Ammon's horn (tissue), 1 donor: ENCODE results near the gene ADCY2.

Source experiments
- DNase-seq: peaks from one replicate; pipeline ENCODE4 v3.0.0-alpha.2; 2016; ENCODE audit warnings: low spot score

The ADCY2 gene

DNA sequence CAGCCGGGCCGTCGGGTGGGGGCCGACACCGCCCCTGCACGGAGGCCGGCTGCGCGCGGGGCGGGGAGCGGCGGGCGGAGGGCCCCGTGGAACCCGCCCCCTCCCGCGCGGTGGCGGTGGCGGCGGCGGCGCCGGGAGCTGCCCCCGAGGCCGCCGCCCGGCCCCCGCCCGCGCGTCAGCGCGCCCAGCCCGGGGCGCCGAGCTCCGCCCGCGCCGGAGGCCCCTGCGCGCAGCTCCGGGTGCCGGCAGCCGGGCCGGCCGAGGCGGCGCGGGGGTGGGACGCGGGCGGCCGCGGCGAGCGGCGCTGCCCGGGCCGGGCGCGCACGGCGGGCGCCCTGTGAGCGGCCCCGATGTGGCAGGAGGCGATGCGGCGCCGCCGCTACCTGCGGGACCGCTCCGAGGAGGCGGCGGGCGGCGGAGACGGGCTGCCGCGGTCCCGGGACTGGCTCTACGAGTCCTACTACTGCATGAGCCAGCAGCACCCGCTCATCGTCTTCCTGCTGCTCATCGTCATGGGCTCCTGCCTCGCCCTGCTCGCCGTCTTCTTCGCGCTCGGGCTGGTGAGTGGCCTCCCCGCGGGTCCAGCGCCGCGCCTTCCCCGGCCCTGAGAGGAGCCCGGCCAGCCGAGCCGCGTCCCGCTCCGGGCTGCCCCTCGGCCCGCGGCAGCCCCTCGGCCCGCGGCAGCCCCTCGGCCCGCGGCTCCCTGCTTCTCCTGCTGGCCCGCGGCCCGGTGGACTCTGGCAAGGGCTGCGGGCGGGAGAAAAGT lies at the start of gene ADCY2:
ADCY2 (plus strand) TSS at position 192 of the 766 bp plus-strand sequence; CDS start at position 351, 159 bp downstream.
- DNase-seq = no peak

DNA sequence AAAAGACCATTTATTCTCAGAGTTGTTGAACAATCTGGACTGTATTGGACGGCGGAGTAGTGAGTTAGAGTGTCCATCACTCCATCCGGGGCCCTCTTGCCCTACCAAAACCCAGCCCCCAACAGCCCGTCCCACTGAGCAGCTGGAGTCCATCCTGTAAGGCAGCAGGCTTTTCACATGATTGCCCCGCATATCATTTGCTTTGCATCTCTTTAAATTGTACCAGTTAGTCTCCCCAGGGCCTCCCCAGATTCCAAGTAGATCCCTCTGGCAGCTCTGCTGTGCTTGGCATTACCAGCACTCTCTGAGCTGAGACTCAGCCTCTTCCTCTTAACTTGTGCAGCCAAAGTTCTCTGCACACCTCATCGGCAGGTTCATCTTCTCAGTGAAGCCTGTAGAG lies 48.6 kb upstream of the ADCY2 start:
- no peak for DNase-seq

DNA sequence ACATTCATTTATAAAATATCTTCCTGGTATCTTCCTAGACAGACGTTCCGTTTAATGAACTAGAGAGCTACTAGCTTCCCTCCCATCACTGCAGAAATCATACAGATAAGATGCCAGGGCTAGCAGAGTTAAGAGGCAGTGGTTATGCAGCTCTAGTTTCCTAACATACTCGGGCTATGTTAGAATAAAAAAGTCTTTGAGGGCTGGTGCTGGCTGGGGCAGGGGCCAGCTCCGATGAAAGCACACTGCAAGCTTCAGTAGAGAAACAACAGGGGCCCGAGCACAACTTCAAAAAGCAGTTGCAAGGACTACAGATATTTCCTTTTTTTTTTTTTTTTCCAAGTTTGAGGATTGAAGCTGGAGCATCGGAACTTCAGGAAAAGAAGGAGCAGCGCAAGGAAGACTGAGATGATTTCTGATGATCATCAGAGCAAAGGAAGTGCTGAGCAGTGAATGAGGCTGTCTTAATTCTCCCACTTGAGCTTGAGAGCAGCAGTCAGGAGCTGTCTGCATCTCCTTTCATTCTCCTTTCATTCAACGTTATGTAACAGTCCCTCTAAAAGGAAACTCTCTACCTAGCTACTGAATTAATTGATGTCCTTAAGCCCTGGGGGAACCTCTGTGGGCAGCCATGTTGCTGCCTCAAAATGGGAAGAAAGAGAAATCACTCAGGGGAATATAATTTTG lies 47.6 kb upstream of the ADCY2 start:
- DNase-seq = peak; percentile 50

DNA sequence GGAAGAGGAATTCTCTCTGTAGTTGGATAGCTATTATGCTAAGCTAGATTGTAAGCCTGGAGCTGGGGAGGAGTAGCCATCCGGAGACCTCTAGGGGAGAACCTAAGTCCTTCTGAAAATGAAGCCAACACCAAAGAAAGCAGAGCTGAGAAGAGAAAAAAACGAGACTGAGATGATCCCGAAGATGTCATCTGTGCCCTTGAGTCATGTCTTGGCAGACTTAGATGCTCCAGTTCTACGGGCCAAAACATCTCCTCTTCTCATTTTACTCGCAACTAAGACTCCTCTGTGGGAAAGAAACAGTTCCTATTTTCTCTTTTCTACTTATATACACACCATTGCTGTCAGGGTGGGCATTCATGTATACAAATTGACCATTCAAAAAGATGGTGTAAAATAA lies 34.3 kb upstream of the ADCY2 start:
- no peak for DNase-seq

DNA sequence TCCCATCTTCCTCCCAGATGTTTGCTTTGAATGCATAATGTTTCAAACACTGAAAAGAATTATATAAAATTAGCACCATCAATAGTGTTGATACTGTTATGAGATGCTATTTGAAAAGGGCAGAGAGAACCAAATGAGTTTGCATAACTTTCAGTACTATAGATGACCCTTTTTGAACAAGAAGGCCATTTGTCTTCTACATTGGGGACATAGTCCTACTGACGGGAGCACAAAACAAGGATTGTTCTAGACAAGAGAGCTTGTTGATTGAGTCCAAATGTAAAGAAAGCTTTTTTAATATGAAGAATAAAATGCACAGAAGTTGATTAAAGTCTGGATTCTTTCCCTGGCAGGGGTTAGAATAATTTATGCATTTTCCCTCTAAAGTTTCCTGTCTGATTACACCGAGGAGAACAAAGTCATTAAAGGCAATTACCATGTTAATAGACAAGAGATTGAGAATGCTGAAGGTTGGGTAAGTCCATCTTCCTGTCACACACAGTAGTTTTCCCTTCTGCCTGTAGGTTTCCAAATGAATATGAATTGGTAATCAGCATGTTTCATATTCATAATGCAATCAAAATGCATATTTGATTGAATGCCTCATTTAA lies 32.8 kb upstream of the ADCY2 start:
- DNase-seq = no peak

DNA sequence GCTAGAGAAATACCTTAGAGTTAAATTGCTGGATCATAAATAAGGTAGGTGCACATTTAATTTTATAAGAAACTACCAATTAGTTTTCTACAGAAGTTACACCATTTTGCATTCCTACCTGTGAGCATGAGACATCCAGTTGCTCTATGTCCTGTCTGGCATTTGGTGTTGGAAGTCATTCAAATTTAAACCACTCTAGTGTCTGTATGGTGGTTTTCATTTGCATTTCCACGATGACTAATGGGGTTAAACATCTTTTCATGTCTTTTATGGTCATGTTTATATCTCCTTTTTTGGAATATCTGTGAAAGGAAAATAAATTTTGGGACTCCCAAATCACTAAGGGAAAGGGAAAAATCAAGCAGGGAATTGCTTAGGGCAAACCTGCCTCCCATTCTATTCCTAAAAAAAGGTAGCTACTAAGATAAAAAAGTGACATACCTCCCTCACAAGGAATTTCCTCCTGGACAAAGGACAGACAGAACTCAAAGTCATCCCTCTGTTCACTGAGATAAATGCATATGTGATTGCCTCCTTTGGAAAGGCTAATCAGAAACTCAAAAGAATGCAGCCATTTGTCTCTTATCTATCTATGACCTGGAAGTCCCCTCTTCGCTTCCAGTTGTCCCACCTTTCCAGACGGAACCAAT lies 31.6 kb upstream of the ADCY2 start:
- no peak for DNase-seq

DNA sequence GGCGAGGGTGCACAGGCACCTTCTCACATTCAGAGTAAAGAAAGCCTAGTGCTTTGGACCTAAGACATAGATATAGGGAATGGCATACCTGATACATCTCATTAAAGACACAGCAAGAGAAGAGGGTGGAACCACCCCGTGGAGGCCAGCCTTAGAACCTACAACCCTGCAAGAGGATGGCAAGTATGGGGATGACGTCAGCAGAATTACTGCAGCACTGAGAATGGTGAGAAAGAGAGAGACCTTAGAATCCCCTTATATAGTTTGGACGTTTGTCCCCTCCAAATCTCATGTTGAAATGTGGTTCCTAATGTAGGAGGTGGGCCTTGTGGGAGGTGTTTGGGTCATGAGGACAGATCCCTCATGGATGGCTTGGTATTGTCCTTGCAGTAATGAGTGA lies 28.2 kb upstream of the ADCY2 start:
- DNase-seq = no peak

DNA sequence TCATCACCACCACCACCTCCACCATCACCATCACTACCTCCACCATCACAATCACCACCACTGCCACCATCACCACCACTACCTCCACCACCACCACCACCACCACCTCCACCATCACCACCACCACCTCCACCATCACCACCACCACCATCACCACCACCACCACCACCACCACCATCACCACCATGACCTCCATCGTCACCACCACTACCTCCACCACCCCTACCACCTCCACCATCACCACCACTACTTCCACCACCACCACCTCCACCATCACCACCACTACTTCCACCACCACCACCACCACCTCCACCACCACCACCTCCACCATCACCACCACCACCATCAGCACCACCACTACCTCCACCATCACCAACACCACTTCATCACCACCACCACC lies 23.5 kb upstream of the ADCY2 start:
- DNase-seq = no peak

DNA sequence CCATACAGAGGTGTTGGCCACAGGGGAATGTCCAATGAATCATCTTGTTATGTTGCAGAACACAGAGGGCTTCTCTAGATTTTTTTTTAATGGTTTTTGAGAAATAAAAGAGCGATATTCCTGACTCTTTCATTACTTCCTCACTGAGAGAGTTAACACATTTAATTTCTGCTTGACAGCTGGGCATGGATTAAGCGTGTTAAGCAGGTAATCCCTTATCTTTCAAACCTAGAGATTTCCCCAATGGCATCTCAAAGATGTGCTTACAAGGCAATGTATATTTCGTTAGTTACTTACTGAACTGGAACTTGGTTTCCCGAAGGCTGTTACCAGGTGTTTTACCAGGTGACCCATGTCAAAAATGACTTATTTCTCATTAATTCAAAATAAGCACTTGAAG lies 21.8 kb upstream of the ADCY2 start:
- no peak for DNase-seq

DNA sequence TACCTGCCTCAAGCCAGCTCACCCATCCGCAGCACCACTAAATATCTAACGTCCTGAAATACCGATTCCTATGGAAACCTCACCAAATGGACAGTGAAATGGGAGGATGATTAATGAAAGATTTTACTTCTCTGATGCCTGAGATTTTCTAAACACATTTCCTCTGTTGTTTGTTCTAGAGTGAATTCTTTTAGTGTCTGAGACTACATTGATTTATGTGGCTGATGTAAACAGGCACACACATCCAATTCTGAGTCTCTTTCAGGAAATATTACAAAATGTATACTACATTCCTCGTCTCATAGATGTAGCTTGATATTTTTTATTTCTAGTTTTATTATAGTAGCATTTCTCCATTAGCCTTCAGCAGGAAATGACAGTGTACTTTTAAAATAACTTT lies 20.5 kb upstream of the ADCY2 start:
- no peak for DNase-seq

DNA sequence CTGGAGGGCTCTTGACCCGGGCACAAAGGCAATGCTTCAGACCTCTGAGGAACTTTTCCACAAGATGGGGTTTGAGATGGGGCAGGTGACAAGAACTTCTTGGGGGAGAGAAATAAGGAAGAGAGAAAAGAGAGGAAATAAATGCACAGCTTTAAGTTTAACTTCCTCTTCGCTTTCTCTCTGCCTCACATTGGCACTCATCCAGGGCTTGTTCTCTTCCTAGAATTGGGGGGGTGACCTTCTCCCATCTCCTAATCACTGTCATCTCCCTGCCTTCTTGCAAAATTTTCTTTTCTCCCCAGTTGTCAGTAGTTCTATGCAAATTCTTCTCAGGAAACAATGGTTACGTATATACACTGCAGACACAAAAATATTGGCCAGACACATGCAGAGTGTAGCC lies 19.1 kb upstream of the ADCY2 start:
- peak; percentile 18 for DNase-seq

DNA sequence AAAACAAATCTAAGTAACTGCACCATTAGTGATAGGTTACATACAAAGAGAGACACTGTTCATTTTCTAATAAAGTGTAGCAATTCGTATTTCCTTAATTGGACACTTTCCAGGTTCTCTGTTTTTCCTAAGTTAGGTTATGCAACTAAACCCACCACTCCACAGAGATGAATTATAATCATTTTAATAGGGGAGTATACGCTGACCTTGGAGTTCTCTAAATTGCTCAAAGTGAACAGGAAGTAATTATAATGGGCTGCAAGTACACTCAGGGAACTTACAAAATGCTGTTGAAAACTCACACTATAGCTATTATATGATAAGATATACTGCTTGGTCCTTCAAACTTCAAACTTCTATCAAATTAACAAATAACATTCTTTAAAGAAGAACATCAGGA lies 18.2 kb upstream of the ADCY2 start:
- no peak for DNase-seq

DNA sequence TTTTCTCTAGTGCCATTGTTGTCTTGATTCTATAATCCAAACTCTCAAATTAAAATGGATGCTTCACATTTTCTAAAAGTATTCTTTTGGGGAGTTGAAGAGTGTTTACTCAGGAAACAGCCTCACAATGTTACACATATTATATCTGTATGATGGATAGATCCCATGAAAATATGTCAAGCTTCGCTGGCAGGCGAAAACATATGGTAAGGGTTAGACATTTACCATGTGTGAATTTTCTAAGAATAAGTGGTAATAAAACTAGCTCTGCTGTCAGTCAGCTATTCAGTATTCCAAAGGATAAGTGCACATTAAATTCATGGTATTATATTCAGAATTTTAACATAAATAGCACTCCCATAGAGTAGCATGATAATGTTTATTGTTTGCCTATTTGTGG lies 13.3 kb upstream of the ADCY2 start:
- DNase-seq = no peak

DNA sequence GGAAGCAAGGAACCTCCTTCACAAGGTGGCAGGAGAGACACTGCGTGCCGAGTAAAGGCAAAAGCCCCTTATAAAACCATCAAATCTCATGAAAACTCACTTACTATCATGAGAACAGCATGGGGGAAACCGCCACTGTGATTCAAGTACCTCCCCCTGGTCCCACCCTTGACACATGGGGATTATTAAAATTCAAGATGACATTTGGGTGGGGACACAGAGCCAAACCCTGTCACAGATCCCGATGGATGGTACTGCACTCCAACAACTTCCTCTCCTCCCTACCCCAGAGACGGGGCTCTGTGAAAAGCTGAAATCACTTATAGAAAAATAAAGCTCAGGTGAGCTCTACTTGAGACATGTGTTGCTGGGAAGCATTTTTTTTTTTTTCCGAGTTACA lies 10.3 kb upstream of the ADCY2 start:
- no peak for DNase-seq

DNA sequence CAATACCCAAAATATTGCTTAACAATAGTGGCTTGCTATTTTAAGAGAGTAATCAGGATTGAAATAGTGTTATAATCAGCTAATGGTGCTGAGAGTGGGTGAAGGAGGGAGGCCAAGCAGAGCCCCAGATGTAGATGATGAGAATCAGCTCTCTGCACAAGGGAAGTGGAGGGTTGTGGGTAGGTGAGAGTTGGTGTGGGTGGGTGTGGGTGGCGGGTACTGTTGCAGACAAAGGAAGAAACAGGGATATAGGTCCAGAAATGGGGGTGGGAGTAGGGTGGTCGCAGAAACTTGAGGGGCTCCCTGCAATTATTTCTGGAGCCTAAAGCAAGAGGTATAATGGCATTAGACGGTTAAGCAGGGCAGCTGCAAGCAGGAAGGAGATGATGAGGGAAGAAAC lies 7.4 kb upstream of the ADCY2 start:
- no peak for DNase-seq

DNA sequence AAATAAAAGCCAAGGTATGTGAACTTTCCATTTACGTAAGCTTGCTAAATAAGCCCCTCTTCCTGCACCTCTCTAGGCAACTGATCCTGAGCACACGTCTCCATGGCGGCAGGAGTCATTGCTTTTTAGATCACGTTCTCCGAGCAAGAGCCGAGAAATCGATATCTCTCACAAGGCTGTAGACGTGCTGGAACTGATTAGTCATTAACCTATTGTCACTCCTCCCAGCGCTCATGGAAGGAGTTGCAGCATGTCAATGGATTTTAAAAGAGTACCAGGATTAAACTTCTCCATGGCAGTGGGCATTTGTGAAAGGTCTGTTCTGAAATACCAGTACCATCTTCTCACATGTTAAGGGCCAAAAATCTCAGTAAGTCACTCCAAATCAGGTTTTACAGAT lies 4.7 kb upstream of the ADCY2 start:
- no peak for DNase-seq

DNA sequence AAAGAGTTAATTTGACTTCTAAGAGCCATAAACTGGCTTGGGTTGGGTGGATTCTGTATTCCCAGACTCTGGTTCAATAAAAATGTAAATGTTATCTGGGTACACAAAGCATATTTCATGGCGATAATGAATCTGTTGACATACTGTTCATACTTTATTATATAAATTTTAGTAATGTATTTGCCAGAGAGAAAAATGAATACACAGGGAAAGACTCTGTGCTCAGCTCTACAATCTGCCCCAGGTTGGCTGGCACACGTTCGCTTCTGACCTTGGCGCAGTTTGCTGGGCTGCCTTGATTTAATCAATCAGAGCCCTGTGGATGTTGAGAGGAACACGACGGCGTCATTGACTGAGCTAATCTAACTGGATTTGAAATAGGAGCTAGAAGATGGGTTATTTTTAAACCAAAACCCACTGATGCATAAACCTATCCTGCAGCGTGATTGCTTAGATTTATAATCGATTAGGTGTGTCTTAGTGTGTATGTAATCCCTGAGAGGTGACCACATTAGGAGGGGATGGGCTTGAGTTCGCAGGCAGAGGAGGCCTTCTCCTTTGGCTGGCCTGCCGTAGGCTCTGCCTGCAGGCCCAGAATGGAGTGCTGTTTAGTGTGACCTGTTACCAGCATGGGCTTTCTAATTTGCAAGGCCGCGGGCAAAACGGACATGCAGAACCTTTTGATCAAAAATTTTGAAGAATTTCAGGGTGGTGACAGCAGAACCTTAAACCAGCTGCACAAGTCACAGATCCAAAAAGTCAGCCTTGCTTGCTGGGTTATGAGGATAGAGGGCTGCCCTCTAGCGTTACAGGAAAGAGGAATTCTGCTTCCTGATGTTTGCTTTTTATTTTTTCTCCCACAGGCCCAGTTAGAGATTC lies 3.9 kb upstream of the ADCY2 start:
- DNase-seq = peak; percentile 83

DNA sequence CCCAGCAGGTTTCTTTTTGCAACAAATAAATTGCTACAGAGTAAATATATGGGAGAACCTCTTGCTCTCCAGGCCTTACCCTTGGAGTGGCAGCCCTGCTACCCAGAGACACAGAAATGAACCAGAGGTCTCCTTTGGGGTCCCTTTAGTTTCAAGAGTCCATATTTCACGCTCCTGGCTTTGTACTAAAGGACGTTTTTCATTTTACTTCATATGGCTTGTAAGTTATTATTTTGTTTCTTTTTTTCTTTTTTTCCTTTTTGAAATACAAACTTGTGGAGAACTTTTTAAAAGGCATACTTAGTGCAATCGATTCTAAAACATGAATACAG lies 3.3 kb upstream of the ADCY2 start:
- no peak for DNase-seq

DNA sequence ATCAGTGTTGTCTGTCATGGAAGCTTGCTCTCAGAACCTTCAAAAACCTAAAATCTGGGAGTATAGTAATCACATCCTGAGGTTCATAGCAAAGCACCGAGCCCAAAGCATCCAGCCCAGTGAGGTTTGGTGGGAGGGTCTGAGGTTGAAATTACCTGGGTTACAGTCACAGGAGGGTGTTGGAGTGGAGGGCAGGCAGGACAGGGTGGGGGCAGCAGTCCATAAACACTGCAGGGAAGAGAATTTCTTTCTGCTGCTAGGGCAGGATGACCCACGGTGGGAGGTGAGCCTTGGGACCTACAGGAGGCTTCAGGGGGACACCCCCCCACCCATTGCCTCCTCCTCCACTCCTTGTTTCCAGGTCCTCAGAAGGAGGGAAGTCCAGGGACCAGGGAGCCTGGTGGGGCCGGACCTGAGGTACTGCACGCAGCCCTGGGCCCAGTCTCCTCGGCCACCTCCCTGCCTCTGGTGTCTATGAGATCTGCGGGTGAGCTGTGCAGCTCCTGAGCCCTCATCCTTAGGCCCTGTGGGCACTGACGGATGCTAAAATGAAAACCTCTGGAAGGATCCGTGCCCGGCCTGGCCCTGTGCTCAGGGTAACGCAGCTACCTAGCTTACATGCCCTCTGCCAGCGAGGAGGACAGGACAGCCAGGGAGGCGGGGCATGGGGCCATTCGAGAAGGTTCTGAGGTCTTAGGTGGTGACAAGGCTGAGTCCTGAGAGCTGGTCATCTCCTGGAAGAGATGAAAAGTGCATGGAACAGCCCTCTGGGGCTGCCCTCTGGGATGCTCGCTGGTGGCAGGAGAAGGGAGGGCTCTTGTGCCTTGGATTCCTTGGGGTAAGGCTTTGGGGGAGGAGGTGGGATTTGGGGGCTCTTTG lies 1.8 kb upstream of the ADCY2 start:
- DNase-seq = no peak

DNA sequence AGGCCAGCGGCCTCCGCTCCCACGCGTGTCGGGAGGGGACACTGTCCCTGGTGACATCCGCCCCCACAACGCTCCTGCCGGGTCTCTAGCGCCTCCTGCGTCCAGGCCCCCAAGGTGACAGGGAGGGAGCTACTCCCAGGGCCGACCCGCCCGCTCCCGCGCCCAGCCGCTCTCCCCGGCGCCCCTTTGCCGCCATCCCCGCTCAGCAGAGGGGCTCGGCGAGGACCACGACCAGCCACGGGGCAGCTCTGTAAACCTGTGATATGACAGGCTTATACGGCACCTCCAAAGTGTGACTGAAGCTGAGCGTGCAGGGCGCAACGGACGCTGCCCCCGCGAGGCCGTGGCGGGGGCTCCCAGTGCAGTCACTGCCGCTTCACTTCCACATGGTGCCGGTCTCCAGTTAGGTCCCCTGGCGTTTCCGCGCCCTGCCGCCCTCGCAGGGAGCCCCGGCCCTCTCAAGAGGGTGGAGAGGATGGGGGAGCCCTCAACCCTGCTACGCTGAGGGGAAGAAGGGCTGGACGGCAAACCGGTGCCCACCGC lies 978 bp upstream of the ADCY2 start:
- no peak for DNase-seq
